GM19395 (cell line): Measurements from ENCODE around the gene ZCCHC24.

ENCODE experiments used
- ATAC-seq: cut with Tn5 transposase; IDR thresholded peaks from one replicate; pipeline ENCODE4 v1.9.1; 2021; ENCODE audit warnings: mild to moderate bottlenecking, moderate library complexity; ENCODE audit not compliant: unreplicated experiment

ZCCHC24 gene

GRCh38 chr10:79473496-79474095, 28.2 kb upstream of the ZCCHC24 start:
- no peak for ATAC-seq

- ATAC-seq: no peak
Measured at GRCh38 chr10:79472951-79473350, 27.5 kb upstream of the ZCCHC24 start.

- no peak for ATAC-seq
Measured at GRCh38 chr10:79472449-79472848, 27.0 kb upstream of the ZCCHC24 start.

- ATAC-seq: no peak
Measured at GRCh38 chr10:79471776-79472175, 26.4 kb upstream of the ZCCHC24 start.

GRCh38 chr10:79470096-79470495, 24.7 kb upstream of the ZCCHC24 start:
- ATAC-seq: no peak

- ATAC-seq: no peak
Measured at GRCh38 chr10:79468841-79469585, 23.6 kb upstream of the ZCCHC24 start.

- no peak for ATAC-seq
Measured at GRCh38 chr10:79468015-79468560, 22.7 kb upstream of the ZCCHC24 start.

- no peak for ATAC-seq
Measured at GRCh38 chr10:79465341-79465740, 19.9 kb upstream of the ZCCHC24 start.

- no peak for ATAC-seq
Measured at GRCh38 chr10:79463578-79464496, 18.4 kb upstream of the ZCCHC24 start.

- no peak for ATAC-seq
Measured at GRCh38 chr10:79460687-79461086, 15.3 kb upstream of the ZCCHC24 start.

GRCh38 chr10:79459243-79459642, 13.8 kb upstream of the ZCCHC24 start:
- ATAC-seq: no peak

GRCh38 chr10:79458483-79458882, 13.1 kb upstream of the ZCCHC24 start:
- ATAC-seq: no peak

GRCh38 chr10:79457256-79457785, 11.9 kb upstream of the ZCCHC24 start:
- no peak for ATAC-seq

- no peak for ATAC-seq
Measured at GRCh38 chr10:79454259-79454658, 8.8 kb upstream of the ZCCHC24 start.

- ATAC-seq: no peak
Measured at GRCh38 chr10:79453392-79453791, 8.0 kb upstream of the ZCCHC24 start.

GRCh38 chr10:79452174-79452611, 6.8 kb upstream of the ZCCHC24 start:
- ATAC-seq: no peak

GRCh38 chr10:79451046-79451699, 5.7 kb upstream of the ZCCHC24 start:
- no peak for ATAC-seq

GRCh38 chr10:79449181-79450146, 4.0 kb upstream of the ZCCHC24 start:
- ATAC-seq: no peak

- ATAC-seq: no peak
Measured at GRCh38 chr10:79448732-79449049, 3.3 kb upstream of the ZCCHC24 start.
